HEK293 (cell line): Measurements from ENCODE around the gene AEN.

Experiments used
- CTCF ChIA-PET: fragments of 350-600 bp; formaldehyde crosslinking; extraction: SDS; loops from one replicate; lab custom pipeline; 2021; ENCODE audit warnings: antibody characterized with exemption; lab: Yijun Ruan, JAX
- POLR2A ChIA-PET: fragments of 300-600 bp; formaldehyde crosslinking; extraction: SDS; loops from one replicate; lab custom pipeline; 2020; ENCODE audit warnings: antibody characterized with exemption, inconsistent platforms; lab: Yijun Ruan, JAX
- H3K27ac ChIP-seq: fragments of 200-500 bp; sonication (Bioruptor generic); 2 replicates; pipeline ENCODE4 v1.5.1; 2014; ENCODE audit warnings: low read depth, low read length, control low read depth, inconsistent platforms; ENCODE audit errors: extremely low read depth
- H3K36me3 ChIP-seq, 2 experiments: fragments of 200-500 bp in 1 of 2; sonication (Bioruptor generic) in 1 of 2; 1 replicate in 1 of 2; 2 replicates in 1 of 2; pipeline ENCODE4 v1.5.1; 2014 to 2017; ENCODE audit warnings: inconsistent platforms in 2 of 2, low read length in 2 of 2; ENCODE audit not compliant: control insufficient read depth in 2 of 2, insufficient read depth in 1 of 2
- H3K4me1 ChIP-seq: fragments of 200-500 bp; sonication (Bioruptor generic); 2 replicates; pipeline ENCODE4 v1.5.1; 2014; ENCODE audit warnings: mild to moderate bottlenecking, low read length, inconsistent platforms; ENCODE audit not compliant: control insufficient read depth, insufficient read depth
- H3K4me3 ChIP-seq: 2 replicates; pipeline ENCODE4 v1.5.1; 2011; ENCODE audit warnings: low read depth, mild to moderate bottlenecking, control low read depth, low read length, moderate library complexity
- H3K9me3 ChIP-seq: fragments of 200-500 bp; sonication (Bioruptor generic); 2 replicates; pipeline ENCODE4 v1.5.1; 2014; ENCODE audit warnings: low read depth, low read length, inconsistent platforms; ENCODE audit not compliant: control insufficient read depth, insufficient read depth
- GLIS2 ChIP-seq: fragments of 450-650 bp; formaldehyde crosslinking; IDR thresholded peaks from 2 replicates; pipeline ENCODE4 v1.5.1; 2016; ENCODE audit warnings: missing biosample characterization, missing genetic modification characterization
- HOXD13 ChIP-seq: sonication (generic); formaldehyde crosslinking; IDR thresholded peaks from 2 replicates; pipeline ENCODE4 v1.8.0; 2022; ENCODE audit warnings: missing genetic modification reagents, borderline replicate concordance
- ZBTB21 ChIP-seq: fragments of 450-650 bp; formaldehyde crosslinking; IDR thresholded peaks from 2 replicates; pipeline ENCODE4 v1.5.1; 2017; ENCODE audit warnings: missing biosample characterization, missing genetic modification characterization
- ZFHX2 ChIP-seq: fragments of 450-650 bp; formaldehyde crosslinking; conservative IDR thresholded peaks from 2 replicates; pipeline ENCODE4 v1.5.1; 2016; ENCODE audit warnings: missing biosample characterization, missing genetic modification characterization
- ZFP3 ChIP-seq: fragments of 450-650 bp; formaldehyde crosslinking; IDR thresholded peaks from 2 replicates; pipeline ENCODE4 v1.5.1; 2016; ENCODE audit warnings: low read depth, missing biosample characterization, missing genetic modification characterization
- ZNF112 ChIP-seq: fragments of 450-650 bp; formaldehyde crosslinking; IDR thresholded peaks from 2 replicates; pipeline ENCODE4 v1.5.0; 2017; ENCODE audit warnings: missing biosample characterization, missing genetic modification characterization
- ZNF140 ChIP-seq: fragments of 450-650 bp; formaldehyde crosslinking; IDR thresholded peaks from 2 replicates; pipeline ENCODE4 v1.5.1; 2016; ENCODE audit warnings: missing biosample characterization, missing genetic modification characterization
- ZNF221 ChIP-seq: fragments of 450-650 bp; formaldehyde crosslinking; IDR thresholded peaks from 2 replicates; pipeline ENCODE4 v1.5.1; 2017; ENCODE audit warnings: missing biosample characterization, missing genetic modification characterization, borderline replicate concordance
- ZNF23 ChIP-seq: fragments of 450-650 bp; formaldehyde crosslinking; IDR thresholded peaks from 2 replicates; pipeline ENCODE4 v1.5.1; 2016; ENCODE audit warnings: missing biosample characterization, missing genetic modification characterization, borderline replicate concordance
- ZNF335 ChIP-seq: fragments of 450-650 bp; formaldehyde crosslinking; conservative IDR thresholded peaks from 2 replicates; pipeline ENCODE4 v1.5.1; 2016; ENCODE audit warnings: missing biosample characterization, missing genetic modification characterization
- ZNF426 ChIP-seq: fragments of 450-650 bp; formaldehyde crosslinking; IDR thresholded peaks from 2 replicates; pipeline ENCODE4 v1.5.1; 2017; ENCODE audit warnings: missing biosample characterization, missing genetic modification characterization, mild to moderate bottlenecking, inconsistent platforms, moderate library complexity
- ZNF600 ChIP-seq: fragments of 450-650 bp; formaldehyde crosslinking; IDR thresholded peaks from 2 replicates; pipeline ENCODE4 v1.5.1; 2016; ENCODE audit warnings: missing biosample characterization, missing genetic modification characterization
- TF ChIP-seq, protein P1 (sequence below): fragments of 450-650 bp; formaldehyde crosslinking; IDR thresholded peaks from 2 replicates; pipeline ENCODE4 v1.5.1; 2017; ENCODE audit warnings: missing biosample characterization, missing genetic modification characterization
- TF ChIP-seq, protein P2 (sequence below): fragments of 450-650 bp; formaldehyde crosslinking; IDR thresholded peaks from 2 replicates; pipeline ENCODE4 v1.5.1; 2016; ENCODE audit warnings: missing biosample characterization, missing genetic modification characterization
- TF ChIP-seq, protein P3 (sequence below): fragments of 450-650 bp; formaldehyde crosslinking; optimal IDR thresholded peaks from 2 replicates; pipeline ENCODE3; 2016; ENCODE audit warnings: missing biosample characterization, mild to moderate bottlenecking, missing genetic modification characterization
- TF ChIP-seq, protein P4 (sequence below): fragments of 450-650 bp; formaldehyde crosslinking; conservative IDR thresholded peaks from 2 replicates; pipeline ENCODE4 v1.5.1; 2016; ENCODE audit warnings: low read depth, missing biosample characterization, missing genetic modification characterization
- TF ChIP-seq, protein P5 (sequence below): fragments of 450-650 bp; formaldehyde crosslinking; IDR thresholded peaks from 2 replicates; pipeline ENCODE4 v1.5.1; 2016; ENCODE audit warnings: missing biosample characterization, missing genetic modification characterization
- TF ChIP-seq, protein P6 (sequence below): fragments of 450-650 bp; formaldehyde crosslinking; IDR thresholded peaks from 2 replicates; pipeline ENCODE4 v1.5.1; 2016; ENCODE audit warnings: missing biosample characterization, missing genetic modification characterization

AEN gene

DNA sequence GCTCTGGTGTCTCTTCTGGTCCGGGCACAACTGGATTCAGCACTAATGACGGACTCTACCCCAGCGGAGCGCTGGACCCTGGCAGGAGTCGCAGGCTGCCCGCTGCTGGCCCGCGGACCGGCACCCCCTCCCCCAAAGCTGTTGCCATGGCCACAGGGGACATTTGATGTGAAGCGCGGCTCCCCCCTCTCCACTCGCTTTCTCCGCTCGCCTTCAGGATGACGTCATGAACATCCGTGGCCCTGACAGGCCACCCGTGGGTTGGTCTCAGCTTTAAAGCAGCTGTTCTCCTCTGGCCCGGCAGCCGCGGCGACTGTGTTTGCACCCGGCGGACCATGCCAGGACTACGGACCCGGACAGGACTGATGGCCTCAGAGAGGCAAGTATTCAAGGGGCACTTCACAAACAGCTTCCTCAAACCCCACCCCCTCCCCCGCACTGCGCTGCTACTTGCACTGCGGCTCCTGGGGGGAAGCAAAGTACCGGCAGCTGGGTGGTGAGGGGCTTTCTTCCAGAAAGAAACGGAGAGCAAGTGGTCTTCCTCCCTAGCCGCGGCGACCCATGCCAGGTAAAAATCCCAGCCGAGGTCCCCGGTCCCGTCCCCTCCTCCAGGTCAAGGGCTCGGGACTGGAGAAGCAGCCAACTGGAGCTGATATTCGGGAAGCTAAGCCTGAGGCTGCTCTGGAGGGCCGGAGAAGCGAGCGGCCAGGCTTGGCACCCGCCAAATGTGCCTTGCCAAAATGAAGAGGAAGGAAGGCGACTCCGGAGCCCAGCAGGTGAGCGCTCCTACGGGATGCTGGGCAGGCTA lies 16.6 kb upstream of the AEN start:
- ChIA-PET POLR2A (interaction anchor here (1.7 kb wide), 1 partner anchor 137 kb away, joined by 6 read pairs; the partner anchor contains the start of genes MRPL46 and MRPS11), CTCF (interaction anchor here (1.0 kb wide), 1 partner anchor 11 kb away, joined by 4 read pairs; no protein-coding TSS in a partner anchor)
- Histone ChIP-seq H3K9me3 (no peaks in the 10 kb centered on the region), H3K4me3 (peak overlapping the region; percentile 20), H3K36me3 (no peaks in the 10 kb centered on the region), H3K27ac (no peak overlapping the region), H3K4me1 (peaks cover 18% of the 10 kb centered on the region)
- TF ChIP-seq ZFHX2 (no peak; the same call in 1 of the 2 replicates), ZNF112 (tag by site-specific recombination) (no peak), ZFP3 (tag by site-specific recombination) (no peak), ZNF335 (tag by site-specific recombination) (peak; percentile 95), ZNF426 (tag by site-specific recombination) (no peak), ZBTB21 (peak; percentile 78), ZNF23 (no peak), GLIS2 (tag by site-specific recombination) (peak; percentile 51; the same call in 1 of the 2 replicates), HOXD13 (CRISPR knock-in tag) (no peak), ZNF600 (tag by site-specific recombination) (no peak), ZNF140 (tag by site-specific recombination) (no peak), ZNF221 (tag by site-specific recombination) (no peak)
- TF ChIP-seq, protein P1, sequence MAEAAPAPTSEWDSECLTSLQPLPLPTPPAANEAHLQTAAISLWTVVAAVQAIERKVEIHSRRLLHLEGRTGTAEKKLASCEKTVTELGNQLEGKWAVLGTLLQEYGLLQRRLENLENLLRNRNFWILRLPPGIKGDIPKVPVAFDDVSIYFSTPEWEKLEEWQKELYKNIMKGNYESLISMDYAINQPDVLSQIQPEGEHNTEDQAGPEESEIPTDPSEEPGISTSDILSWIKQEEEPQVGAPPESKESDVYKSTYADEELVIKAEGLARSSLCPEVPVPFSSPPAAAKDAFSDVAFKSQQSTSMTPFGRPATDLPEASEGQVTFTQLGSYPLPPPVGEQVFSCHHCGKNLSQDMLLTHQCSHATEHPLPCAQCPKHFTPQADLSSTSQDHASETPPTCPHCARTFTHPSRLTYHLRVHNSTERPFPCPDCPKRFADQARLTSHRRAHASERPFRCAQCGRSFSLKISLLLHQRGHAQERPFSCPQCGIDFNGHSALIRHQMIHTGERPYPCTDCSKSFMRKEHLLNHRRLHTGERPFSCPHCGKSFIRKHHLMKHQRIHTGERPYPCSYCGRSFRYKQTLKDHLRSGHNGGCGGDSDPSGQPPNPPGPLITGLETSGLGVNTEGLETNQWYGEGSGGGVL (tag by site-specific recombination), result peak; percentile 57
- TF ChIP-seq, protein P2, sequence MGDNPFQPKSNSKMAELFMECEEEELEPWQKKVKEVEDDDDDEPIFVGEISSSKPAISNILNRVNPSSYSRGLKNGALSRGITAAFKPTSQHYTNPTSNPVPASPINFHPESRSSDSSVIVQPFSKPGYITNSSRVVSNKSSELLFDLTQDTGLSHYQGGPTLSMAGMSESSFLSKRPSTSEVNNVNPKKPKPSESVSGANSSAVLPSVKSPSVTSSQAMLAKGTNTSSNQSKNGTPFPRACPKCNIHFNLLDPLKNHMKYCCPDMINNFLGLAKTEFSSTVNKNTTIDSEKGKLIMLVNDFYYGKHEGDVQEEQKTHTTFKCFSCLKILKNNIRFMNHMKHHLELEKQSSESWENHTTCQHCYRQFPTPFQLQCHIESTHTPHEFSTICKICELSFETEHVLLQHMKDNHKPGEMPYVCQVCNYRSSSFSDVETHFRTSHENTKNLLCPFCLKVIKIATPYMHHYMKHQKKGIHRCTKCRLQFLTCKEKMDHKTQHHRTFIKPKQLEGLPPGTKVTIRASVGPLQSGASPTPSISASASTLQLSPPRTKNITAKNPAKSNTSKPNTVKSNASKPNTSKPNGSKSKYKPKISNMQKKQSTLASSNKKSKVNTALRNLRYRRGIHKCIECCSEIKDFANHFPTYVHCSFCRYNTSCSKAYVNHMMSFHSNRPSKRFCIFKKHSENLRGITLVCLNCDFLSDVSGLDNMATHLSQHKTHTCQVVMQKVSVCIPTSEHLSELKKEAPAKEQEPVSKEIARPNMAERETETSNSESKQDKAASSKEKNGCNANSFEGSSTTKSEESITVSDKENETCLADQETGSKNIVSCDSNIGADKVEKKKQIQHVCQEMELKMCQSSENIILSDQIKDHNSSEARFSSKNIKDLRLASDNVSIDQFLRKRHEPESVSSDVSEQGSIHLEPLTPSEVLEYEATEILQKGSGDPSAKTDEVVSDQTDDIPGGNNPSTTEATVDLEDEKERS (tag by site-specific recombination), result no peak
- TF ChIP-seq, protein P3, sequence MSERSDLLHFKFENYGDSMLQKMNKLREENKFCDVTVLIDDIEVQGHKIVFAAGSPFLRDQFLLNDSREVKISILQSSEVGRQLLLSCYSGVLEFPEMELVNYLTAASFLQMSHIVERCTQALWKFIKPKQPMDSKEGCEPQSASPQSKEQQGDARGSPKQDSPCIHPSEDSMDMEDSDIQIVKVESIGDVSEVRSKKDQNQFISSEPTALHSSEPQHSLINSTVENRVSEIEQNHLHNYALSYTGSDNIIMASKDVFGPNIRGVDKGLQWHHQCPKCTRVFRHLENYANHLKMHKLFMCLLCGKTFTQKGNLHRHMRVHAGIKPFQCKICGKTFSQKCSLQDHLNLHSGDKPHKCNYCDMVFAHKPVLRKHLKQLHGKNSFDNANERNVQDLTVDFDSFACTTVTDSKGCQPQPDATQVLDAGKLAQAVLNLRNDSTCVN, result no peak
- TF ChIP-seq, protein P4, sequence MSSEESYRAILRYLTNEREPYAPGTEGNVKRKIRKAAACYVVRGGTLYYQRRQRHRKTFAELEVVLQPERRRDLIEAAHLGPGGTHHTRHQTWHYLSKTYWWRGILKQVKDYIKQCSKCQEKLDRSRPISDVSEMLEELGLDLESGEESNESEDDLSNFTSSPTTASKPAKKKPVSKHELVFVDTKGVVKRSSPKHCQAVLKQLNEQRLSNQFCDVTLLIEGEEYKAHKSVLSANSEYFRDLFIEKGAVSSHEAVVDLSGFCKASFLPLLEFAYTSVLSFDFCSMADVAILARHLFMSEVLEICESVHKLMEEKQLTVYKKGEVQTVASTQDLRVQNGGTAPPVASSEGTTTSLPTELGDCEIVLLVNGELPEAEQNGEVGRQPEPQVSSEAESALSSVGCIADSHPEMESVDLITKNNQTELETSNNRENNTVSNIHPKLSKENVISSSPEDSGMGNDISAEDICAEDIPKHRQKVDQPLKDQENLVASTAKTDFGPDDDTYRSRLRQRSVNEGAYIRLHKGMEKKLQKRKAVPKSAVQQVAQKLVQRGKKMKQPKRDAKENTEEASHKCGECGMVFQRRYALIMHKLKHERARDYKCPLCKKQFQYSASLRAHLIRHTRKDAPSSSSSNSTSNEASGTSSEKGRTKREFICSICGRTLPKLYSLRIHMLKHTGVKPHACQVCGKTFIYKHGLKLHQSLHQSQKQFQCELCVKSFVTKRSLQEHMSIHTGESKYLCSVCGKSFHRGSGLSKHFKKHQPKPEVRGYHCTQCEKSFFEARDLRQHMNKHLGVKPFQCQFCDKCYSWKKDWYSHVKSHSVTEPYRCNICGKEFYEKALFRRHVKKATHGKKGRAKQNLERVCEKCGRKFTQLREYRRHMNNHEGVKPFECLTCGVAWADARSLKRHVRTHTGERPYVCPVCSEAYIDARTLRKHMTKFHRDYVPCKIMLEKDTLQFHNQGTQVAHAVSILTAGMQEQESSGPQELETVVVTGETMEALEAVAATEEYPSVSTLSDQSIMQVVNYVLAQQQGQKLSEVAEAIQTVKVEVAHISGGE (tag by site-specific recombination), result 0 out of 2 replicates have a peak, but pooled peaks have one; percentile 37
- TF ChIP-seq, protein P5, sequence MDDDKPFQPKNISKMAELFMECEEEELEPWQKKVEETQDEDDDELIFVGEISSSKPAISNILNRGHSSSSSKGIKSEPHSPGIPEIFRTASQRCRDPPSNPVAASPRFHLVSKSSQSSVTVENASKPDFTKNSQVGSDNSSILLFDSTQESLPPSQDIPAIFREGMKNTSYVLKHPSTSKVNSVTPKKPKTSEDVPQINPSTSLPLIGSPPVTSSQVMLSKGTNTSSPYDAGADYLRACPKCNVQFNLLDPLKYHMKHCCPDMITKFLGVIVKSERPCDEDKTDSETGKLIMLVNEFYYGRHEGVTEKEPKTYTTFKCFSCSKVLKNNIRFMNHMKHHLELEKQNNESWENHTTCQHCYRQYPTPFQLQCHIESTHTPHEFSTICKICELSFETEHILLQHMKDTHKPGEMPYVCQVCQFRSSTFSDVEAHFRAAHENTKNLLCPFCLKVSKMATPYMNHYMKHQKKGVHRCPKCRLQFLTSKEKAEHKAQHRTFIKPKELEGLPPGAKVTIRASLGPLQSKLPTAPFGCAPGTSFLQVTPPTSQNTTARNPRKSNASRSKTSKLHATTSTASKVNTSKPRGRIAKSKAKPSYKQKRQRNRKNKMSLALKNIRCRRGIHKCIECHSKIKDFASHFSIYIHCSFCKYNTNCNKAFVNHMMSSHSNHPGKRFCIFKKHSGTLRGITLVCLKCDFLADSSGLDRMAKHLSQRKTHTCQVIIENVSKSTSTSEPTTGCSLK (tag by site-specific recombination), result no peak
- TF ChIP-seq, protein P6, sequence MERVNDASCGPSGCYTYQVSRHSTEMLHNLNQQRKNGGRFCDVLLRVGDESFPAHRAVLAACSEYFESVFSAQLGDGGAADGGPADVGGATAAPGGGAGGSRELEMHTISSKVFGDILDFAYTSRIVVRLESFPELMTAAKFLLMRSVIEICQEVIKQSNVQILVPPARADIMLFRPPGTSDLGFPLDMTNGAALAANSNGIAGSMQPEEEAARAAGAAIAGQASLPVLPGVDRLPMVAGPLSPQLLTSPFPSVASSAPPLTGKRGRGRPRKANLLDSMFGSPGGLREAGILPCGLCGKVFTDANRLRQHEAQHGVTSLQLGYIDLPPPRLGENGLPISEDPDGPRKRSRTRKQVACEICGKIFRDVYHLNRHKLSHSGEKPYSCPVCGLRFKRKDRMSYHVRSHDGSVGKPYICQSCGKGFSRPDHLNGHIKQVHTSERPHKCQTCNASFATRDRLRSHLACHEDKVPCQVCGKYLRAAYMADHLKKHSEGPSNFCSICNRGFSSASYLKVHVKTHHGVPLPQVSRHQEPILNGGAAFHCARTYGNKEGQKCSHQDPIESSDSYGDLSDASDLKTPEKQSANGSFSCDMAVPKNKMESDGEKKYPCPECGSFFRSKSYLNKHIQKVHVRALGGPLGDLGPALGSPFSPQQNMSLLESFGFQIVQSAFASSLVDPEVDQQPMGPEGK (tag by site-specific recombination), result peak; percentile 39; the same call in 1 of the 2 replicates
